Measurements from ENCODE around the gene GPC5.
"Not testable (repeated sequence)": the region's sequence is repeated elsewhere in the genome, so short reads cannot be mapped to it uniquely, and the experiment has no call there.

Gene GPC5

DNA sequence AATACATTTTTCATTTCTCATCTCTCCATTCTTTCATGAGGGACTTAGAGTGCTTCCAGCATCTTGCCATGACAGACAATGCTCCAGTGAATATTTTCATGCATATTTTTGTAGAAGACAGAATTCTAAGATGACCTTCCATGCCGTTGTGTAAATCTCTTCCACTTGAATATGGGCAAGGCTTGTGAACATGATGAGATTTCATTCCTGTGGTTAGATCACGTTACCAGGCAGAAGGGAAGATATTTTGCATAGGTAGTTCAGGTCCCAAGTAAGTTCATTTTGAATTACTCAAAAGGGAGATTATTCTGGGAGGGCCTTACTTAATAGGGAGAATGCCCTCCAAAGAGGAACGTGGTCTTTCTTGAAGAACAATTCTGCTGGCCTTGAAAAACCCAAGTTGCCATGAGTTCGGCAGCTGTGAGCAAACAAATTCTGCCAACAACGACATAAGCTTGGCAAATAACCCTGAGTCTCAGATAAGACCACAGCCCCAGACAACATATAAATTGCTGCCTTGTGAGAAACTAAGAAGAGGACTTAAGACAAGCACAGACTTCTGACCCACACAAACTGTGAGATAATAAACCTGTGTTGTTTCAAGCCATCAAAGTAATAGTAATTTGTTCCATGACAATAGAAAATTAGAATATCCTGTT lies 1427.6 kb downstream of the GPC5 start:
- DNase-seq = no peak

DNA sequence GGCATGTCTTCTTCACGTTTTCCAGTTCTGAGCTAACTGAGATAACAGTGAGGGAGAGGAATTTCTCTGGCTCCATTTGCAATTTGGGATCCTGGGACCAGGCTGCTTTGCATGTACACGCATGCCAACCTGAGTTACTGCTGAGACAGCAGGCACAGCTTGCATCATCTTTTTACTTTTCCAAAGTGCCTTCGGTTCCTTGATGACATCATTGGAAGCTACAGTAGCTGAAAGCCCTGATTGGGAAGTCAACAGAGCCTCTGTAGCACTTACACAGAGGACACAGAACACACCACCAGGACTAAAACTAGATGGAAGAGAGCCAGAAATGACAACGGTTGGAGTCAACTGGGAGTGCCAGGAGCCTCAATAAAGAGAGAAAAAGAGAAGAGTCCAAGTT lies 1429.1 kb downstream of the GPC5 start:
- DNase-seq = no peak

DNA sequence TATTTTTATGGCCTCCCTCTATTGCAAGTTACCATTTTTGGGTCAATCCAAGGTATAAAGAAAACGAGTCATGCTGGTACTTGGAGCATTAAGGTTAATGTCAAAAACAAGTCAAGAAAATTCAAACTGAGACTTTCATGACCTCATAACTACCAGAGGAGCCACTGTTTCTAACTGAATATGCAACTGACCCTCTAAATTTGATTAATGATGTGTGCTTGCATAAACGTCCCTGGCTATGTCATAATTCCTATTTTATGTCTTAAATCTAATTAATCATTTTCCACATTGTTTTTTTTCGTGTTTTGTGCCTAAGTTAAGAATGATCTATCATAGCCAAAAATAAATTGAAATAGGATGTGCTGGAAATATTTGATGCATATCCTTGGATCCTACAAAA lies 1431.5 kb downstream of the GPC5 start:
- DNase-seq = no peak

GRCh38 chr13:92830821-92831220 lies 1432.4 kb downstream of the GPC5 start:
- DNase-seq = no peak

- DNase-seq = no peak
Measured at GRCh38 chr13:92833071-92833470, 1434.7 kb downstream of the GPC5 start.

DNA sequence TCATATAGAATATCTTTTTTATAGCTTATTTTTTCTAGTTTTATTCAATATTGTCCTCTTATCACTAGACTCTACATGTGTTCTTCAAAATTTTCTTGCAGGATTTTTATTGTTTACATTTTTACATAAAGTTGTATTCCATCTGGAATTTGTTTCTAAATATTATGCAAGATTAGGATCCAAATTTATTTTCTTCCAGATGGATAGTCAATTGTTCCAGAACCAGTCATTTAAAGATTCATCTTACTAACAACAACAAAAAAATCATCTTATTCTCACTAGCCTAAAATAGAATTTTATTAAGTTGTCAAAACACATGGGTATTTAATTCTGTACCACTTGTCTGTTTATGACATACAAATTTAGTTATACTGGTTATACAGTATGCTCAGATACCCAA lies 1437.8 kb downstream of the GPC5 start:
- no peak for DNase-seq

DNA sequence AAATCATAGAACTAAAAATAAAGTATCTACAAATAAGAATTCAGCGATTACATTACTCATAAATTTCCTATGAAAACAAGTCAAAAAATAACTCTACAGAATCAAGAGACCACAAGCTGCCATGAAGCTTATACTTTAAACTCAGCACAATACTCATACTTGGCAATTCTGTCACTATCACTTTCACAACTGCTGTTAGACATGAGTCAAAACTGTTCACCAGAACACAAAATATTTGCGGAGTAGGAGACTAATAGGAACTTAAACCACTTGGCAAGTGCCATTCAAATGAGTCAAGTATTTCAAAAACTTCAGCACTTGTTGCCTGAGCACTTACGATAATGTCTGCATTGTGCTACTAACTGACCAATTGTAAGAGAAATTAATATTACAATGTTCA lies 1440.4 kb downstream of the GPC5 start:
- no peak for DNase-seq

DNA sequence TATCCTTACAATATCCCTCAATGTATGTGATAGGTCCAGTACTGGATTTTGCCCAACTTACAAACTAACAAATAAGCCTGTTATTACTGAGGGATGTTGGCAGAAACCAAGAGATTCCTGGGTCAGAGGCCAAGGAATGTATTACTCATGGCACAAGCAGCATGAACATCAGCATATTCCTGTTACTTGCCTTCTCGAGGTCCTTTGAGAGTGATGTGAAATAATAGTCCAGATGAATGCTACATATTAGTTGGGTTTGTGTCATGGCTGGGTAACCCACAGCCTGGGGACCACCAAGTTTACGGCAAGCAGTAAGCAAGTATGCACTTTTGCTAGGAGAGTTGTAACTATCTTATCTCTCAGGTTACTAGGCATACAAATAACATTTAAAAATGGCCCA lies 1443.7 kb downstream of the GPC5 start:
- no peak for DNase-seq

GRCh38 chr13:92843549-92843948 lies 1445.1 kb downstream of the GPC5 start:
- no peak for DNase-seq

- no peak for DNase-seq
Measured at GRCh38 chr13:92849381-92849780, 1451.0 kb downstream of the GPC5 start.

DNA sequence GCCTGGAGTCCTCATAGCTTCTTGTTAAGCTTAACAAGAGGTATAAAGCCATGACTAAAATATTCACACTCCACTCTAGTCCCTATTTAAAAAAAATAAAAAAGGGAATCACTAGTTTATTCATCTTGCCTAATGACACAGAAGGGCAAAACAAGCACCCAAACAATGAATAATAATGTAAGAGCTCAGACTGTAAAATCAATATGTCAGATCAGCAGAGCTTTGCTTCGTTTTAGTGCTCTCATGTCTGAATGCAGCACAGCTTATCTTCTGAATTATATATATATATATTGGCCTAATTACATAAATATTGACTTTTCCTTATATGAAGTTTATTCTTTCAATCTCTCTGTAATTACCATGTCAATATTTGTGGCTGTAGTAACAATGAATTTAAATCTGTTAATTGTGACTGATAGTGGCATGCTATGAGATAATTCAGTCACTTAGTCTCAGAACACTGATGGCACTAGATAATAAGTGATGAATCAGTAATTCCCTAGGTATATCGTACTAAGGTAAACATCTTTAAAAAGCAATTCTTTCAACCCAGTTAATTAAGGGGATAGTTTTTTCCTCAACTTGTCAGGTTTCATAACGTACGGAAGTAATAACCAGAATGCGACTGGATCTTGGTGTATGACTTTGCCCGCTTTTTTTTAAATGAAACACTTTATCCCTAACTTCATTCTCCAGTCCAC lies 1466.3 kb downstream of the GPC5 start:
- DNase-seq = no peak

DNA sequence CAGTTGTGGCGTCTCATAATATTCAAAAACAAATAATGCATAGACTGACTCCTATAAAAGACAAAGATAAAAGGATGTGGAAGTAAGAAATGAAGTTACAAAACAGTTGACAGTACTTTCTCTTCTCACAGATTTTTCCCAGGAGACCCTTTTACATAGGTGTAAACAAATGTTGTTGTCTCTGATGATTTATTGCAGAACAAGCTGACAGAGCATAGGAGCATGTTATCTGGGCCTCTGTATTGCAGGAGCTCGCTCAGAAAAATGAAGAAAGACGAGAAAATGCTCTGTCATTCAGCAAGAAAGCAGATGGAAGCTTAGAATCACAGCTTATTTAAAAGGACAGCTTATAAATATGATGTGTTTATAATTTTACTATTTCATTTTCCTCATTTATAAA lies 1474.6 kb downstream of the GPC5 start:
- DNase-seq = no peak

- no peak for DNase-seq
Measured at GRCh38 chr13:92886535-92887077, 1488.2 kb downstream of the GPC5 start.

DNA sequence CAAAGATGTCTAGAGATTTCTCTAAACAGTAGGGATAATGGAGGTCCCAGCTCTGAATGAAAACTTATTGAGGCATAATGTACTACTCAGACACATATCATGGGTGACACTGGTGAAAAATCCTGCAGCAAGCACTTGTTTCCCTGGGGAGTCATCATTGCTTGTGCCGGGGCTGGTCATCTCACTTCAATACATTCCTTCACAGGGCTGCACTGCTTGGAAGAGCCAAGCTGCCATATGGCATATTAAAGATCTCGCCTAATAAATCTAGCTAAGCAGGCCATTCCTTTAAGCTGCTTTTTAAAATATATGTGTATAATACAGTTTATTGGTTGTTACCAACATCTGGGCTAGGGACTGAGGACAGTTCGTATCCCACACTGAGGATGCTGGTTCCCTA lies 1496.0 kb downstream of the GPC5 start:
- DNase-seq = no peak

GRCh38 chr13:92896842-92897241 lies 1498.4 kb downstream of the GPC5 start:
- DNase-seq = no peak

GRCh38 chr13:92898946-92899345 lies 1500.5 kb downstream of the GPC5 start:
- DNase-seq = not testable (repeated sequence)

DNA sequence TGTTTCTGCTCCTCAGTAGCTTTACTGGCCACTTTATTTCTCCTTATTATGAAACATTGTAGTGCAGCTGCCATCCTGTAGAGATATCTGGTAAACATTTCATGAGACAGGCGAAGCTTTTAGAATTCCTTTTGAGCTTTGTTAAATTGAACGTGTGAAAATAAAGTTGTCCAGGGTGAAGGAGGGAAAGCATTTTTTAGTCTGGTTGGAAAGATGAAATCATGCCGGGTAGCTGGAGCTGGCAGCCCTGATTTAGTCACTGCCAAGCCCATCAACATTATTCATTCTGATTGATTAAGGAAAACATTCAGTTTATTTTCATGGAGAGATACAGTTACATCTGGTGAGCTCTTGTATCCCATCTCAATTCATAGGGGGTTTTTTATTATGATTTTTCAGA lies 1502.0 kb downstream of the GPC5 start:
- no peak for DNase-seq

GRCh38 chr13:92901739-92902138 lies 1503.3 kb downstream of the GPC5 start:
- DNase-seq = no peak

GRCh38 chr13:92912629-92913028 lies 1514.2 kb downstream of the GPC5 start:
- DNase-seq = no peak

DNA sequence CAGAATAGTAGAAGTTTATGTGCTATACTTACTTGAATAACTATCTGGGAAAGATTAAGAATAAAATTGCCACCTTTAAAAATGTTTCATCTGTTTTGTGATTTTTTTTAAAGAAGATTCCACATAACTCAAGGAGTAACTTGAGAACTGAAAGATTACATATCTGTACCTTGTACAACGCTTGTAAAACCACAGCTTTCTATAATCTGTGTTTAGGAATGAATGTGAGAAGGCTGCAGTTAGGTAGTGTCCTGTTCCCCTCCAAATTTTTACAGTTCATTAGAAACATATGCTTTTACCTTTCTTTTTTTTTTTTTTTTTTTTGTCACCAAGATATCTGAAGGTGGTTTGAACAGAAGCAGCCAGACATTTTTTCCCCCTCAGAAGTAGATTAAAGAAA lies 1515.4 kb downstream of the GPC5 start:
- DNase-seq = no peak
